Right lobe of liver (tissue), 6 donors: ENCODE measurements around the gene TMEM253. TPM values are rescaled to one million over a fixed set of nuclear protein-coding genes. Genes with fewer than 3 reads are reported as not detected.

Source experiments
- ATAC-seq, 4 donors: fragments of 200-7000 bp; cut with Tn5 transposase; one replicate each; pipeline ENCODE4 v1.9.1; 2020; ENCODE audit warnings: mild to moderate bottlenecking in 4 of 4, moderate library complexity in 4 of 4
- DNase-seq, 3 donors: peaks; one replicate each; pipeline ENCODE4 v3.0.0-alpha.2; 2020
- H3K27ac ChIP-seq, 3 donors: fragments of 200-600 bp; one replicate each; pipeline ENCODE4 v1.8.0; 2022
- H3K27me3 ChIP-seq, 2 donors: fragments of 200-600 bp; one replicate each; pipeline ENCODE4 v1.8.0; 2022
- H3K36me3 ChIP-seq, 4 donors: fragments of 200-600 bp; sonication (generic) in 1 of 4; one replicate each; pipeline versions ENCODE4 v1.5.1 to v1.8.0; 2017 to 2022; ENCODE audit warnings: control low read depth in 1 of 4
- H3K4me1 ChIP-seq, 4 donors: fragments of 200-600 bp; sonication (generic) in 1 of 4; one replicate each; pipeline versions ENCODE4 v1.5.1 to v1.8.0; 2017 to 2022; ENCODE audit warnings: control low read depth in 1 of 4
- H3K4me3 ChIP-seq, 3 donors: fragments of 200-600 bp; one replicate each; pipeline ENCODE4 v1.8.0; 2022
- H3K9me3 ChIP-seq, 4 donors: fragments of 200-600 bp; sonication (generic) in 1 of 4; one replicate each; pipeline versions ENCODE4 v1.5.1 to v1.8.0; 2017 to 2022; ENCODE audit warnings: control low read depth in 1 of 4
- CTCF ChIP-seq, 4 donors: fragments of 200-600 bp in 3 of 4; fragments of 450-650 bp in 1 of 4; IDR thresholded peaks; one replicate each; pipeline versions ENCODE4 v1.5.1 to v1.8.0; 2016 to 2022; ENCODE audit warnings: antibody characterized with exemption in 4 of 4, mild to moderate bottlenecking in 2 of 4
- POLR2A ChIP-seq: fragments of 450-650 bp; IDR thresholded peaks from one replicate; pipeline ENCODE4 v1.6.1; 2017; ENCODE audit warnings: antibody characterized with exemption, mild to moderate bottlenecking
- WGBS: methylation state at CpG from one replicate; pipeline ENCODE4 v1.1.6; 2018; ENCODE audit warnings: low coverage, low lambda C conversion rate; ENCODE audit not compliant: insufficient coverage; ENCODE audit errors: missing lambda C conversion rate; 5-methylcytosine and 5-hydroxymethylcytosine counted together
- intact Hi-C, 2 donors: fragments of 100-400 bp; cut with DNase I; formaldehyde crosslinking; loops; one replicate each; pipeline versions ENCODE4 v1.11.2 to v1.14.1; 2022
- total RNA-seq, 6 experiments: library from RNA; depleted of rRNA in 2 of 6; stranded (reverse); fragments of >200 nt in 2 of 6; fragmentation: NEBNext Ultra II Directional in 3 of 6; extraction: Animal tissue kit (Norgen Biotek cat#: 25700) in 3 of 6; gene quantifications; one replicate each; pipeline versions ENCODE4 v1.1.0 to v1.2.4, GENCODE V29; 2016 to 2023
- donor health status: DM: no; HTN: yes; CAD: no.
- donor health status: DM: no; HTN: no; CAD: no.
- donor health status: DM: no; HTN: no; CAD: no.
- donor health status: DM: no; HTN: yes; CAD: no.
- donor health status: DM: no; HTN: yes; CAD: no.

Gene TMEM253
- total RNA-seq, 6 experiments from 2014 or later: 0.20 to 1.2 (median 0.38) TPM; not detected in 2

GRCh38 chr14:21055432-21056117 lies 45.3 kb upstream of the TMEM253 start:
- ATAC-seq (peak; percentile 79 to 90 (median 83)), DNase-seq (peak; percentile 43 to 89 (median 74))
- Histone ChIP-seq H3K27ac (peak overlapping the region; percentile 24 to 74 (median 54)), H3K4me3 (peak overlapping the region in 2 of 3 donors; percentile 6 to 34), H3K9me3 (no peaks in the 10 kb centered on the region), H3K4me1 (peaks cover 0 to 51% (median 19%) of the 10 kb centered on the region in 4 donors), H3K36me3 (no peaks in the 10 kb centered on the region), H3K27me3 (no peaks in the 10 kb centered on the region)
- intact Hi-C loops: loop anchor here in 1 of 2 donors (5.0 kb wide), 1 partner anchor 47 kb away; the partner anchor contains the start of gene TMEM253
- TF ChIP-seq POLR2A (peak; percentile 53), CTCF (IDR thresholded peaks at IDR 0.05) (peak in 1 of 4 donors; percentile 39)
- 21% methylated on average over 4 of the region's 5 CpGs for WGBS

GRCh38 chr14:21056520-21057163 lies 44.2 kb upstream of the TMEM253 start:
- TF ChIP-seq CTCF (IDR thresholded peaks at IDR 0.05) (no peak), POLR2A (no peak)
- no peaks in the 10 kb centered on the region for H3K36me3 ChIP-seq
- peak overlapping the region in 1 of 3 donors; percentile 6 for H3K4me3 ChIP-seq
- H3K27ac ChIP-seq: peak overlapping the region in 2 of 3 donors; percentile 54 to 74
- intact Hi-C loops: loop anchor here in 1 of 2 donors (5.0 kb wide), 1 partner anchor 46 kb away; the partner anchor contains the start of gene TMEM253
- H3K4me1 ChIP-seq: peaks cover 0 to 59% (median 19%) of the 10 kb centered on the region in 4 donors
- no peaks in the 10 kb centered on the region for H3K27me3 ChIP-seq
- H3K9me3 ChIP-seq: no peaks in the 10 kb centered on the region
- peak in 1 of 4 donors; percentile 9 for ATAC-seq
- 53% methylated on average over 9 of the region's 10 CpGs for WGBS
- peak in 1 of 3 donors; percentile 46 for DNase-seq

- Histone ChIP-seq H3K27me3 (no peaks in the 10 kb centered on the region), H3K4me1 (peaks cover 0 to 61% (median 16%) of the 10 kb centered on the region in 4 donors), H3K9me3 (no peaks in the 10 kb centered on the region), H3K4me3 (no peak within 1 kb of the TSS), H3K27ac (peak within 1 kb of the TSS in 2 of 3 donors; percentile 54 to 74), H3K36me3 (no peaks in the 10 kb centered on the region)
- intact Hi-C loops: loop anchor here in 1 of 2 donors (5.0 kb wide), 1 partner anchor 44 kb away; the partner anchor contains the start of gene TMEM253
- WGBS: 55% methylated on average over 6 of the region's 8 CpGs
- ATAC-seq (peak in 1 of 4 donors; percentile 2), DNase-seq (peak in 1 of 3 donors; percentile 25)
- TF ChIP-seq POLR2A (no peak), CTCF (IDR thresholded peaks at IDR 0.05) (peak in 2 of 4 donors; percentile 10 to 23)
Observed at GRCh38 chr14:21057803-21058675, 42.8 kb upstream of the TMEM253 start, which contains the start of gene RNASE8. TSS of gene RNASE8 (plus strand) at chr14:21057822. CDS start at chr14:21057893, 71 bp downstream.

- Histone ChIP-seq H3K36me3 (no peaks in the 10 kb centered on the region), H3K27ac (no peak overlapping the region), H3K4me3 (no peak overlapping the region), H3K4me1 (peaks cover 0 to 60% (median 16%) of the 10 kb centered on the region in 4 donors), H3K27me3 (no peaks in the 10 kb centered on the region), H3K9me3 (no peaks in the 10 kb centered on the region)
- ATAC-seq (no peak), DNase-seq (no peak)
- 60% methylated on average over 2 of the region's 5 CpGs for WGBS
- intact Hi-C loops: loop anchor here in 1 of 2 donors (5.0 kb wide), 1 partner anchor 43 kb away; the partner anchor contains the start of gene TMEM253
- TF ChIP-seq POLR2A: no peak
- TF ChIP-seq CTCF (IDR thresholded peaks at IDR 0.05): no peak
Observed at GRCh38 chr14:21058903-21059302, 42.0 kb upstream of the TMEM253 start.
